ENCODE results near the gene MOGAT1.

The MOGAT1 gene

GRCh38 chr2:222743251-222743812, 71.9 kb downstream of the MOGAT1 start:
- Histone ChIP-seq H3K36me3 (ENCODE audit: insufficient read depth, insufficient read length, low read length) (no peaks in the 10 kb centered on the region), H3K9me3 (ENCODE audit: insufficient read depth, low read length) (no peaks in the 10 kb centered on the region; the same call in 1 of the 2 replicates), H3K9ac (ENCODE audit: insufficient read length, low read depth) (no peak overlapping the region), H3K27me3 (ENCODE audit: insufficient read depth, insufficient read length) (no peaks in the 10 kb centered on the region), H3K4me1 (ENCODE audit: insufficient read depth, insufficient read length) (no peaks in the 10 kb centered on the region), H3K4me3 (ENCODE audit: insufficient read length, low read depth) (no peak overlapping the region)
- TF ChIP-seq ZNF274 (IDR thresholded peaks at IDR 0.05; ENCODE audit: low read depth, low read length) (no peak), SUZ12 (IDR thresholded peaks at IDR 0.05; ENCODE audit: extremely low read depth, insufficient read depth, insufficient read length) (no peak), YY1 (IDR thresholded peaks at IDR 0.05; ENCODE audit: insufficient read depth, insufficient read length) (no peak)
- DNase-seq (ENCODE audit: low read depth, low spot score), result no peak

- H3K9ac ChIP-seq (ENCODE audit: insufficient read length, low read depth), result no peak overlapping the region
- DNase-seq (ENCODE audit: low read depth, low spot score), result no peak
Measured at GRCh38 chr2:222745836-222746559, 74.5 kb downstream of the MOGAT1 start.

GRCh38 chr2:222747526-222748160, 76.2 kb downstream of the MOGAT1 start:
- TF ChIP-seq SUZ12 (IDR thresholded peaks at IDR 0.05; ENCODE audit: extremely low read depth, insufficient read depth, insufficient read length) (no peak), ZNF274 (IDR thresholded peaks at IDR 0.05; ENCODE audit: low read depth, low read length) (no peak), YY1 (IDR thresholded peaks at IDR 0.05; ENCODE audit: insufficient read depth, insufficient read length) (no peak)
- no peaks in the 10 kb centered on the region for H3K27me3 ChIP-seq (ENCODE audit: insufficient read depth, insufficient read length)
- H3K4me1 ChIP-seq (ENCODE audit: insufficient read depth, insufficient read length), result peaks cover 3% of the 10 kb centered on the region
- no peaks in the 10 kb centered on the region for H3K36me3 ChIP-seq (ENCODE audit: insufficient read depth, insufficient read length, low read length)
- no peak overlapping the region for H3K4me3 ChIP-seq (ENCODE audit: insufficient read length, low read depth)
- no peaks in the 10 kb centered on the region for H3K9me3 ChIP-seq (ENCODE audit: insufficient read depth, low read length)
- H3K9ac ChIP-seq (ENCODE audit: insufficient read length, low read depth), result peak overlapping the region; percentile 6
- no peak for DNase-seq (ENCODE audit: low read depth, low spot score)

More at GRCh38 chr2:222745836-222746559, 74.5 kb downstream of the MOGAT1 start:
- Histone ChIP-seq H3K4me1 (ENCODE audit: insufficient read depth, insufficient read length) (no peaks in the 10 kb centered on the region), H3K27me3 (ENCODE audit: insufficient read depth, insufficient read length) (no peaks in the 10 kb centered on the region), H3K36me3 (ENCODE audit: insufficient read depth, insufficient read length, low read length) (no peaks in the 10 kb centered on the region), H3K4me3 (ENCODE audit: insufficient read length, low read depth) (no peak overlapping the region), H3K9me3 (ENCODE audit: insufficient read depth, low read length) (no peaks in the 10 kb centered on the region)
- TF ChIP-seq ZNF274 (IDR thresholded peaks at IDR 0.05; ENCODE audit: low read depth, low read length) (no peak), SUZ12 (IDR thresholded peaks at IDR 0.05; ENCODE audit: extremely low read depth, insufficient read depth, insufficient read length) (no peak), YY1 (IDR thresholded peaks at IDR 0.05; ENCODE audit: insufficient read depth, insufficient read length) (no peak)

GRCh38 chr2:222750533-222750932, 79.1 kb downstream of the MOGAT1 start:
- H3K36me3 ChIP-seq (ENCODE audit: insufficient read depth, insufficient read length, low read length), result no peaks in the 10 kb centered on the region
- no peak for DNase-seq (ENCODE audit: low read depth, low spot score)
- H3K4me3 ChIP-seq (ENCODE audit: insufficient read length, low read depth), result no peak overlapping the region
- TF ChIP-seq YY1 (IDR thresholded peaks at IDR 0.05; ENCODE audit: insufficient read depth, insufficient read length), result no peak
- no peak for TF ChIP-seq SUZ12 (IDR thresholded peaks at IDR 0.05; ENCODE audit: extremely low read depth, insufficient read depth, insufficient read length)
- no peak for TF ChIP-seq ZNF274 (IDR thresholded peaks at IDR 0.05; ENCODE audit: low read depth, low read length)
- no peak overlapping the region for H3K9ac ChIP-seq (ENCODE audit: insufficient read length, low read depth)
- no peaks in the 10 kb centered on the region for H3K9me3 ChIP-seq (ENCODE audit: insufficient read depth, low read length)
- peaks cover 3% of the 10 kb centered on the region for H3K4me1 ChIP-seq (ENCODE audit: insufficient read depth, insufficient read length)
- no peaks in the 10 kb centered on the region for H3K27me3 ChIP-seq (ENCODE audit: insufficient read depth, insufficient read length)

GRCh38 chr2:222751238-222751637, 79.8 kb downstream of the MOGAT1 start:
- Histone ChIP-seq H3K9me3 (ENCODE audit: insufficient read depth, low read length) (no peaks in the 10 kb centered on the region), H3K27me3 (ENCODE audit: insufficient read depth, insufficient read length) (no peaks in the 10 kb centered on the region), H3K4me1 (ENCODE audit: insufficient read depth, insufficient read length) (peaks cover 4% of the 10 kb centered on the region), H3K9ac (ENCODE audit: insufficient read length, low read depth) (no peak overlapping the region), H3K36me3 (ENCODE audit: insufficient read depth, insufficient read length, low read length) (no peaks in the 10 kb centered on the region), H3K4me3 (ENCODE audit: insufficient read length, low read depth) (no peak overlapping the region)
- no peak for DNase-seq (ENCODE audit: low read depth, low spot score)
- TF ChIP-seq YY1 (IDR thresholded peaks at IDR 0.05; ENCODE audit: insufficient read depth, insufficient read length), result no peak
- no peak for TF ChIP-seq ZNF274 (IDR thresholded peaks at IDR 0.05; ENCODE audit: low read depth, low read length)

- no peak for TF ChIP-seq SUZ12 (IDR thresholded peaks at IDR 0.05; ENCODE audit: extremely low read depth, insufficient read depth, insufficient read length)
- no peak for TF ChIP-seq YY1 (IDR thresholded peaks at IDR 0.05; ENCODE audit: insufficient read depth, insufficient read length)
- TF ChIP-seq ZNF274 (IDR thresholded peaks at IDR 0.05; ENCODE audit: low read depth, low read length), result no peak
- H3K27me3 ChIP-seq (ENCODE audit: insufficient read depth, insufficient read length), result no peaks in the 10 kb centered on the region
- peaks cover 10% of the 10 kb centered on the region for H3K4me1 ChIP-seq (ENCODE audit: insufficient read depth, insufficient read length)
- DNase-seq (ENCODE audit: low read depth, low spot score), result no peak
- H3K9me3 ChIP-seq (ENCODE audit: insufficient read depth, low read length), result no peaks in the 10 kb centered on the region
- H3K36me3 ChIP-seq (ENCODE audit: insufficient read depth, insufficient read length, low read length), result no peaks in the 10 kb centered on the region
- H3K9ac ChIP-seq (ENCODE audit: insufficient read length, low read depth), result no peak overlapping the region
- H3K4me3 ChIP-seq (ENCODE audit: insufficient read length, low read depth), result no peak overlapping the region
Measured at GRCh38 chr2:222751821-222752719, 80.6 kb downstream of the MOGAT1 start.

All from NT2/D1 (cell line).